GM12891 (cell line): Measurements from ENCODE around the gene C20orf204.

Experiments used
- DNase-seq: peaks from one replicate; pipeline ENCODE4 v3.0.0; 2011; ENCODE audit warnings: low spot score; ENCODE audit not compliant: insufficient read length
- FAIRE-seq: peaks from 2 replicates; lab custom pipeline; 2011; peaks lifted over from hg19 to GRCh38; lab: Jason Lieb, UNC
- PAX5 ChIP-seq: IDR thresholded peaks from 2 replicates; pipeline ENCODE4 v1.6.1; 2011; ENCODE audit warnings: low read length, moderate library complexity, mild to moderate bottlenecking; ENCODE audit not compliant: insufficient read depth, severe bottlenecking
- POLR2A ChIP-seq: IDR thresholded peaks from 2 replicates; pipeline ENCODE4 v1.6.1; 2011; ENCODE audit warnings: low read depth, low read length, control low read depth
- POLR2AphosphoS5 ChIP-seq: IDR thresholded peaks from 2 replicates; pipeline ENCODE4 v1.6.1; 2011; ENCODE audit warnings: low read depth, low read length, control low read depth
- POU2F2 ChIP-seq: IDR thresholded peaks from 2 replicates; pipeline ENCODE4 v1.6.1; 2011; ENCODE audit warnings: low read depth, mild to moderate bottlenecking, control low read depth, low read length, moderate library complexity
- SPI1 ChIP-seq: IDR thresholded peaks from 2 replicates; pipeline ENCODE4 v1.6.1; 2011; ENCODE audit warnings: low read depth, low read length, control low read depth
- TAF1 ChIP-seq: IDR thresholded peaks from 2 replicates; pipeline ENCODE4 v1.6.1; 2011; ENCODE audit warnings: low read depth, low read length, control low read depth

Gene C20orf204

DNA sequence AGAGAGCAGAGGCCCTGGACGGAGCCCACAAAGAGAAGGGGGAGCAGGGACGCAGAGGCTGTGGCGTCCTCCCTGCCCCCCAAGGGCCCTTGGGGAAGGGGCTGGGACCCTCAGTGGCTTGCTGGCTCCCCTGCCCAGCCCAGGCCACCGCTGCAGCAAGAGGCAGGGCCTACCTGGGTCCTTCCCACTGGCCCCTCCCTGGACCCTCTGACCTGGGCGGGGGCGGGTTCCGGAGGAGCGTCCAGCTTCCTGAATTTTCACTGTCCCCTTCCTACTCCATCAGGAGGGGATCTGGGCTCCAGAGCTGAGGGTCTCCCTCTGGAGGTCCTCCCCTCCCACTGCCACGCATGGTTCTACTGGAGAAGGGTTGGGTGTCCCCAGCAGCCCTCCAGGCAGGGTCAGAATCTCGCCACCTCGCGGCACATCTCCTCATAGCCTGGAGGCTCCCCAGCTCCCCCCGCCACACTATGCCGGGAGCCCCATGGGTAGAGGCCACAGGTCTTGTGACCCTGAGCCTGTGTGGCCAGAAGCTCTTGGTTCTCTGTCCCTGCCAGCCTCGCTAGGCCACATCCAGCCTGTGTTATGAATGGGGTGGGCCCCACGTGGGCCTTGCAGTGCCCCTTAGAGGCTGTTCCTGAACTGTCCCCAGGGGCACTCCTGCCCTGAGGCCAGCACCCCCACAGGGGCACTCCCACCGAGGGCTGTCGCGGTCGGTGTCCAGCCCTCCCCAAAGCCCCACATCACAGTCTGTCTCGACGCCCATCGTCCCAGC lies 14.5 kb downstream of the C20orf204 start:
- TF ChIP-seq SPI1 (no peak), TAF1 (no peak)
- FAIRE-seq: no peak
- DNase-seq: no peak

DNA sequence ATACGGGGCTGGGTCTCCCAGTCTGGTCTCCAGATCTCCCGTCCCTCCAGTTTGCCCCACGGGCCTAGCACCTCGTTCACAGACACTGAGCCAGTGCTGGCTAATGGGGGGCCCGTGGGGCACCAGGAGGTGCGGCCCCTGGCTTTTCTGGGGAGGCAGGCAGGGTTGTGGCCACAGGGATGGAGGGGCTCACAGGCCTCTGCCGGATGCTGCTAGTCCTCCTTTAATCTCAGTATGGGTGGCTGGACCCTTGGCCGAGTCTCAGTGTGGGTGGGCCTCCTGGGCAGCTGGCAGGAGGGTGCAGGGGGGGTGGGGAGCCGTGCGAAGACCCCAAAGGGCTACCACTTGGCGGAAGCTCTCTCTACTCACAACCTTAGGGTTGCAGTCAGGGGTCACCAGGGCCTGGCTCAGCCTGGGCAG lies 15.1 kb downstream of the C20orf204 start:
- no peak for FAIRE-seq
- no peak for DNase-seq
- TF ChIP-seq POLR2A: no peak
- TF ChIP-seq PAX5: no peak
- TF ChIP-seq POU2F2: no peak
- TF ChIP-seq TAF1: no peak
- TF ChIP-seq SPI1: no peak
- TF ChIP-seq POLR2AphosphoS5: no peak

DNA sequence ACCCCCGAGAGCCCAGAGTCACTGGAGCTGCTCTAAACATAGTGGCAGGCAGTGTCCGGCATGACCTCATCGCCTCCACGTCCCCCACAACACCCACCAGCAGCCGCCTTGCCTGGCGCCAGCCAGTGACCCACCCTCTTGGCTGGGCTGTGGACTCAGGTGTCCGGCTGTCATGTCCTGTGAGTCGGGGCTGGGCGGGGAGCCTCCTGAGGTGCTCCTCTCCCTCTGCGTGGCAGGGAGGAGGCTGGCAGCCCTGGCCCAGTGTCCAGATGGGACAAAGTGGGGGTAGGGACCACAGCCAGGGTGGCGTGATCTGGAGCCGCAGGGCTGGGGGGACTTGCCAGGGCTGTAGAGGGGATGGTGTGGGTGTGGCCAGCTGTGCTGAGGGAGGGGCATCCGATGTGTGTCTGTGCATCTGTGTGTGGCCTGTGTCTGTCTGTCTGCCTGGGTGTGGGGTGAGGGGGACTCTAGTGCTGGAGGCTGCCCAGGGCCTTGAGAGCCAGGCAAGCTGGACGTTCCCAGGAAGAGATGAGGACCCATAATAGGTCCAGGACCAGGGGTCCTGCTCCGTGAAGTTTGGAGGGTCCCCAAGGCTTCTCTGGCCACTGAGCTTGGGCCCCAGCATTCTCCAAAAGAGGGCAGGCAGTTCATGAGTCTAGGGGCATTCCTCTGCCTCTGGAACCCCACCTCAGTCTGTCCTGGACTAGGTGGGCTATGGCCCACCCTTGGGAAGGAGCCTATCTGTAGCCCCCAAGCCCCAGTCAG lies 15.8 kb downstream of the C20orf204 start:
- no peak for DNase-seq
- no peak for FAIRE-seq
- TF ChIP-seq TAF1 (no peak), POLR2A (no peak), SPI1 (no peak), POLR2AphosphoS5 (no peak), POU2F2 (no peak), PAX5 (no peak)

DNA sequence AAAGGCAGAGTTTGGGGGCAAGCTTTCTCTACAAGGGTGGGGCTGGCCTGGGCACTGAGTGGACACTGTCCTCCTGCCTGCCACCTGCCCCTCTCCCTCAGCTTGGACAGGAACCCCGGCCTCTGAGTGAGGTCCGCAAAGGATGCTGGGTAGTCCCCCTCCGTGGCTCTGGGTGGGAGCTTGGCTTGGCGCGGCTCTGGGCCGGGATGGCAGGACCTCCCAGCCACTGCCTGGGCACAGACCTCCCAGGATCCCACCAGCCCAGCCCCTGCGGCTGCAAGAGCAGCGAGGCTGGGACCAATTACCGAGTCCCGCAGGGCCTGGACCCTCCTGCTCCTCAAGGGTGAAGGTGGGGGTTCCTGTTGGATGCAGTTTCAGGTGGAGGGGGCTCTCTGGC lies 16.3 kb downstream of the C20orf204 start:
- FAIRE-seq (no peak), DNase-seq (no peak)
- TF ChIP-seq TAF1 (no peak), POLR2A (no peak), POLR2AphosphoS5 (no peak), POU2F2 (no peak), PAX5 (no peak), SPI1 (no peak)

DNA sequence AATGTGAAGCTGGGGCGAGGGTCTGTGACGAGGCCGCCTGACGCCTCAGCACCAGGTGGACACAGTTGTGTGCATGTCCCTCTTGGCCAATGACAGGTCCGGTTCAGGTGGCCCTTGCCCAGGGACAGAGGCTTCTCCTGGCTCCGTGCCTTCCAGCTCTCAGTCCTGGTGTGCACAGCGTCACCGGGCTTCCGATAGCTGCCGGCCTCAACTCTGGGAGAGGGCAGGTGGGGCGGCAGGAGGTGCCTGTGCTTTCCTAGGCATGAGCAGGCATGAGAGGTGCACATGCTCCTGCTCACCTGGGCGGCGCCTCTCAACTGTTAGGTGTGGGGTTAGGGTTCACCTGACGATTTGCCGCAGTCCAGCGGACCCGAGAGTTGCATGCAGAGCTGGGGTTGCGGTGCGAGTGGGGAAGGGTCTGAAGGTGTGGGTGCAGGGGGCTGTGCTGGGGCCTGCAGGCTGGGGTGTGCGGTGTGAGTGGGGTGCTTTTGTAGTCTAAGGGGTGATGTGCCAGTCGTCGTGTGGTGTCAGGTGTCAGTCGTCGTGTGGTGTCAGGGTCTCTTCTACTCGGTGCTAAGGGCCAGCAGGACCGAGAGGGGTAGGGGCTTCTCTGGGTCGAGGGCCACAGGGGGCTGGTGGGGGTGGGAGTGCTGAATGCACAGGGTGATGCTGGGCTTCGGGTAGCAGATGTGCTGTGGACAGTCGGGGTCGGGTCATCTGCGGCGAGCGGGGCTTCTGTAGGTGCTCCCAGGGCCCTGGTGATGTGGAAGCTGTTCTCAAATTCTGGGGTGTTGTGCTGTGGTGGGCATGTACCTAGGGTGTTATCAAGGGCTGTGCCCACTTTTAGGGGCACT lies 17.2 kb downstream of the C20orf204 start:
- no peak for TF ChIP-seq TAF1
- no peak for TF ChIP-seq POU2F2
- no peak for TF ChIP-seq SPI1
- TF ChIP-seq PAX5: no peak
- TF ChIP-seq POLR2A: no peak
- no peak for TF ChIP-seq POLR2AphosphoS5
- FAIRE-seq: no peak

DNA sequence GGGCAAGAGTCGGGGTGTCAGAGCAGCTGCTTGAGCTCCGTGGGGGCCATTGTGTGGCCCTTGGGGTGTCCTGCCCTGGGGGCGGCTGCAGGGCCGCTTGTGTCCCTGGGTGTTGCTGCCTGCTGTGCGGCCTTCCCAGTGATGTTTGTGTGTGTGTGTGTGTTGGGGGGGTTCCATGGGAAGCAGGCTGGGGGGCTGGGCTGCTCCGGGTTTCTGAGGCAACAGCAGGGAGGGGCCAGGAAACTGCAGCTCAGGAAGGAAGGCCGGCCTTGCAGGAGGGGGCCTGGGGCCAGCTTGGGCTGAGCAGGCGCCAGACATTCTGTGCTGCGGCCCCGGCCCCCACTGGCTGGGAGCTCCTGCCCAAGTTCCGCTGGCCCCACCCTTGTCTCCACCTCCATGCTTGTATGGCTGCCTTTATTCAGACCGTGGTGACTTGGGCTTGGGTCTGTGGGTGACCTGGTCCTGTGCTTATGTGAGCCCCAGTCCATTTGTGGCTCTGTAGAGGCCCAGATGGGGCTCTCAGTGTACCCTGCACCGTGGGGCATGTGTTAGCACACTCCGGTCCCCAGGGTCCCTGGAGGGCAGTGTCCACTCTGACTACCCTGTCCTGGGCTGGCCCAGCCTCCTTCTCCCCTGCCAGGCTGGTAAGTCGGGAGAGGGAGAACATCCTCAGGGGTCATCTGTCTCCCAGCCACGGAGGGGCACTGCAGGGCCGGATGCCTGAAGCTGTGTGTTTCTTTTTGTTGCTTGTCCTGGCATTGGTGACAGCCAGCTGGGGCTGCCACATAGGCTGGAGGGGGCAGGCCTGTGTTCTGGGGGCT lies 18.1 kb downstream of the C20orf204 start:
- DNase-seq (no peak), FAIRE-seq (no peak)
- no peak for TF ChIP-seq POLR2A
- TF ChIP-seq TAF1: no peak
- TF ChIP-seq POU2F2: no peak
- TF ChIP-seq PAX5: no peak
- TF ChIP-seq SPI1: no peak
- no peak for TF ChIP-seq POLR2AphosphoS5

More for the DNA sequence above, 17.2 kb downstream of the C20orf204 start:
- DNase-seq: no peak

DNA sequence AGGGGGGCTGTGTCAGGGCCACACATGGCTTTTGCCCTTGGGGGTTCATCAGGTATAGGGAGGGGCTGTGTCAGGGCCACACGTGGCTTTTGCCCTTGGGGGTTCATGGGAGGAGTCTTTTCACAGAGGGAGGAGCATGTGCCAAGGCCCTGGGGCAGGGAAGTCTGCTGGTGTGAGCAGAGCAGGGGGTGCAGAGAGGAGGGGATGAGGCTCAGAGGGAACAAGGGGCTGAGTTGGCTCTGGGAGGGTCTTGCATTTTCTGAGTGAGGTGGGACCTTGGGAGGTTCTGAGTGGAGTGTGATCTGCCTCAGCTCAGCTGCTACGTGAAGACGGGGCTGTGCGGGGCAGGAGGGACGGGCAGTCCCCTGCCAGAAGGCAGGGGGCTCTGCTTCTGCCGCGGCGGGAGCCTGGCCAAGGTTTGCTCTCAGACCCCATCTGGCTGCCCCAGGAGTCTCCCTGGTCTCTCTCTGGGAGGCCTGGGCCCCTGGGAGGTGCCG lies 19.5 kb downstream of the C20orf204 start:
- DNase-seq: no peak
- no peak for FAIRE-seq
- TF ChIP-seq POU2F2: no peak
- no peak for TF ChIP-seq PAX5
- no peak for TF ChIP-seq SPI1
- no peak for TF ChIP-seq TAF1
- no peak for TF ChIP-seq POLR2A
- no peak for TF ChIP-seq POLR2AphosphoS5

DNA sequence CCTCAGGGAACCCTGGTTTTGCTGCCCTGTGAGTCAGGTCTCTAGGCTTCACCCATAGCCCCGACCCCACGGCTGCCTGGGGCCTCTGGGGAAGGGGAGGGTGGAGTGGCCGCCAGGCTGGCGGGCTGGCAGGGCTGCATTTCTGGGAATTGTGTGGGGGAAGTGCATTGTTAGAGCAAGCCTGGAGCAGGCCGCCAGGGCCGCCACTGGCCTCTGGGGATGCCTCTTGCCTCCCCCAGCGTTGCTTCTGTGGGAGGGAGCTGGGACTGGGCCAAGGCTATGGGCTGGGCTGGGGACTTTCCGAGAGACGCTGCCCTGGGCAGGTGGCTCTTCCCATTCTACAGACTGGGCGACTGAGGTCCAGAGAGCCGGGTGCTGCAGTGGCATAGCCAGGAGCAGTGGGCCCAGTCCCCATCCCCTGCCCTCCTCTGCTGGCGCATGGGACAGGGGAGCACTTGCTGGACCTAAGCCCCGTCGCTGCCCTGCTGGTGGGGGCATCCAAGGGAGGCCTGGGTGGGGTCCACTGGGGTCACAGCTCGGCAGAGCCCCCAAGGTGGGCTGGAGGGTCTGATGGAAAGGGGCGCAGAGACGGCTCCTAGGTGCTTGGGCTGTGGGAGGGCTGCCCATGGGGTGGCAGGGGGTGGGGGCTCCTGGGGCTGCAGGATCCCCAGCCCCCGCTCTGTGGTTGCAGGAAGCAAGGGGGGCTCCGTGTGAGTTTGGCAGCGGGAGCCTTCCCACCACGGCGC lies 20.1 kb downstream of the C20orf204 start:
- FAIRE-seq (no peak), DNase-seq (no peak)
- TF ChIP-seq POU2F2 (no peak), PAX5 (no peak), POLR2A (no peak), SPI1 (no peak), TAF1 (no peak), POLR2AphosphoS5 (no peak)

DNA sequence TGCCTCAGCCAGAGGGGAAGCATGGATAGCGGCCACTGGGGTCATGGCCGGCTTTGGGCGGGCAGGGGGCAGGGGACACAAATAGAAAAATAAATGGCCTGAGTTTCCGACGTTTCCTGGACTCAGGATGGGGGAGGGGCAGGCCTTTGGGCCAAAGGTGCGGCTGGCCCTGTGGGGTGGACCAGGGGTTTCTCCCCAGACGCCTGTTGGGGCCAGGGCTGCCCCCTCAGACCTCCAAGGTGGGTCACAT lies 20.6 kb downstream of the C20orf204 start:
- DNase-seq: no peak
- TF ChIP-seq TAF1: no peak
- TF ChIP-seq POU2F2: no peak
- TF ChIP-seq POLR2A: no peak
- TF ChIP-seq PAX5: no peak
- no peak for FAIRE-seq
